SIG-M5 (cell line): ENCODE data around the gene LRIT3.

ENCODE experiments used
- DNase-seq: peaks from one replicate; lab custom pipeline; 2025; lab: John Stamatoyannopoulos, UW

LRIT3 gene

GRCh38 chr4:109902559-109903251 lies 54.8 kb downstream of the LRIT3 start:
- no peak for DNase-seq

DNA sequence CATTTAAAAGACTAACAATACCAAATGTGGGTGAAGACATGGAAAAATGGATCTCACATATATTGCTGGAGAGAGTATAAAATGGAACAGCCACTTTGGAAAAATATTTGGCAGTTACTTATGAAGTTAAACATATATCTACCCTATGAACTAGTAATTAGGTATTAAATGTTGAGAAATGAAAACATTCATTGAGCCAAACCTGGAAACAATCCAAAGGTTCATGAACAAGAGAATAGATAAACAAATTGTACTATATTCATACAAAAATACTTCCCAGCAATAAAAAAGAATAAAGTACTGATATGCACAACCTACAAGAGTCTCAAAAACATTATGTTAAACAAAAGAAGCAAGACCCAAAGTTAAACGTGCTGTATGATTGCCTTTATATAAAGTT lies 60.8 kb downstream of the LRIT3 start:
- no peak for DNase-seq

- no peak for DNase-seq
Measured at GRCh38 chr4:109910256-109910655, 62.3 kb downstream of the LRIT3 start.

DNA sequence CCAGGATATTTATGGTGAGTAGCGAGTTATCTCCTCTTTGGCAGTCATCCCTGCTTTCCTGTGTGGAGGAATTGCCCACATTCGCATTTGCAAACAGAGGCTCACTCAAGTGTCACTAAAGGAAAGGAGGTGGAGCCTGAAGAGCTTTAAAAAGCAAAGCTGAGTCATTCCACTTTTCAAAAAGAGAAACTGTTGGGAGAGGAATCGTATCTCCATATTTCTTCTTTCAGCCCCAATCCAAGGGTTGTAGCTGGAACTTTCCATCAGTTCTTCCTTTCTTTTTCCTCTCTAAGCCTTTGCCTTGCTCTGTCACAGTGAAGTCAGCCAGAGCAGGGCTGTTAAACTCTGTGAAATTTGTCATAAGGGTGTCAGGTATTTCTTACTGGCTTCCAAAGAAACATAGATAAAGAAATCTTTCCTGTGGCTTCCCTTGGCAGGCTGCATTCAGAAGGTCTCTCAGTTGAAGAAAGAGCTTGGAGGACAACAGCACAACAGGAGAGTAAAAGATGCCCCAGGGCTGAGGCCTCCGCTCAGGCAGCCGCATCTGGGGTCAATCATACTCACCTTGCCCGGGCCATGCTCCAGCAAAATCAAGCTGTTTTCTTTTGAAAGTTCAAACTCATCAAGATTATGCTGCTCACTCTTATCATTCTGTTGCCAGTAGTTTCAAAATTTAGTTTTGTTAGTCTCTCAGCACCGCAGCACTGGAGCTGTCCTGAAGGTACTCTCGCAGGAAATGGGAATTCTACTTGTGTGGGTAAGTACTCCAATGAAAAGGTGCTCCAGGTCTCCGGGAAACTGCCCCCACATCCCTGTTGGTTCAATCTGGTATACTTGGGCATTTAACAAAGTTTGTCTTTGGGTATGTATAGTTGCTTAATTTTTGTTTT lies 65.0 kb downstream of the LRIT3 start, which contains the start of gene EGF:
Gene EGF, plus strand, starts transcription at position 178 of the 890 bp plus-strand sequence. Its CDS starts 453 bp downstream, at position 631.
- DNase-seq, result no peak

- DNase-seq, result no peak
Measured at GRCh38 chr4:109913596-109914241, 65.8 kb downstream of the LRIT3 start.

GRCh38 chr4:109914322-109914721 lies 66.4 kb downstream of the LRIT3 start:
- DNase-seq, result no peak

- no peak for DNase-seq
Measured at GRCh38 chr4:109915385-109916026, 67.6 kb downstream of the LRIT3 start.

DNA sequence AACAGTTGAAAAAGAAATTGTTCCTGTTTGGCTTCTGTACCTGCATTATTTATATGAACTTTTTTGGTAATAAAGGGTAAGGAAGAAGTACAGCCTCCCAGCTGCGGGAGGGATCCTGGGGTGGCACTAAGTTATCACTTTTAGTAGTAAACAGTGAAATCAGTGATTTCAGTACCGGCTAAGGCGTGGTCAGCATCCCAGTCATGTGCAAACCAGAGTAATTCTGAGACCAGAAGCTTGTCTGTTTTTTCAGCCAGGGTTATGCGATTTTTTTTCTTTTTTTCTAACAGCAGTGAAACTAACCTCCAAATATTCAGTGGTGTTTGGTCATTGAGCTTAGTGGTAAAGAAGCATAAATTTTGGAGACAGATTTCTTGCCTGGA lies 68.1 kb downstream of the LRIT3 start:
- DNase-seq, result no peak

- DNase-seq, result no peak
Measured at GRCh38 chr4:109921384-109921808, 73.5 kb downstream of the LRIT3 start.
